Kasumi-1 (cell line): ENCODE data around the gene CES3.
A peak's percentile ranks its signal among the peaks of the same experiment; 100 is the strongest.

Experiments used
- DNase-seq, 2 experiments: peaks; one replicate each; lab custom pipeline; 2025; lab: John Stamatoyannopoulos, UW

Gene CES3

GRCh38 chr16:66961065-66961744, at the start of gene CES3:
Gene CES3, plus strand, starts transcription at chr16:66961266. Its CDS starts 42 bp downstream, at chr16:66961308.
- DNase-seq: peak; percentile 96 to 97

GRCh38 chr16:66911801-66912200, 49.3 kb upstream of the CES3 start:
- no peak for DNase-seq

GRCh38 chr16:66913081-66913480, 48.0 kb upstream of the CES3 start:
- DNase-seq: no peak

- no peak for DNase-seq
Observed at GRCh38 chr16:66913711-66914110, 47.4 kb upstream of the CES3 start.

- no peak for DNase-seq
Observed at GRCh38 chr16:66914541-66914940, 46.5 kb upstream of the CES3 start.

GRCh38 chr16:66915041-66915440, 46.0 kb upstream of the CES3 start:
- DNase-seq: no peak

- no peak for DNase-seq
Observed at GRCh38 chr16:66916518-66916917, 44.5 kb upstream of the CES3 start.

GRCh38 chr16:66917741-66918140, 43.3 kb upstream of the CES3 start:
- no peak for DNase-seq

- DNase-seq: no peak
Observed at GRCh38 chr16:66918355-66918754, 42.7 kb upstream of the CES3 start.

- DNase-seq: no peak
Observed at GRCh38 chr16:66918803-66919568, 42.1 kb upstream of the CES3 start, which contains the start of gene CDH16. Gene CDH16, minus strand, starts transcription at chr16:66918885. Its CDS starts 820 bp downstream, at chr16:66918065.

GRCh38 chr16:66919569-66920298, 41.3 kb upstream of the CES3 start:
- no peak for DNase-seq

GRCh38 chr16:66920299-66920590, 40.8 kb upstream of the CES3 start:
- no peak for DNase-seq

- no peak for DNase-seq
Observed at GRCh38 chr16:66920924-66921680, 40.0 kb upstream of the CES3 start.

GRCh38 chr16:66921729-66922450, 39.2 kb upstream of the CES3 start:
- no peak for DNase-seq

GRCh38 chr16:66923247-66923731, 37.8 kb upstream of the CES3 start:
- no peak for DNase-seq

- no peak for DNase-seq
Observed at GRCh38 chr16:66923866-66924265, 37.2 kb upstream of the CES3 start.

- no peak for DNase-seq
Observed at GRCh38 chr16:66924527-66925321, 36.3 kb upstream of the CES3 start.

- DNase-seq: no peak
Observed at GRCh38 chr16:66925322-66925840, 35.7 kb upstream of the CES3 start, which contains the start of gene RRAD. Gene RRAD, minus strand, starts transcription at chr16:66925535. Its CDS starts 356 bp downstream, at chr16:66925179.

- DNase-seq: no peak
Observed at GRCh38 chr16:66926171-66926947, 34.7 kb upstream of the CES3 start.
